NCI-H510A treated with DMSO at 0.1 percent for 48 hours (cell line): ENCODE data around the gene C20orf202.

Experiments used
- DNase-seq: peaks from one replicate; lab custom pipeline; 2025; lab: John Stamatoyannopoulos, UW

Gene C20orf202

DNA sequence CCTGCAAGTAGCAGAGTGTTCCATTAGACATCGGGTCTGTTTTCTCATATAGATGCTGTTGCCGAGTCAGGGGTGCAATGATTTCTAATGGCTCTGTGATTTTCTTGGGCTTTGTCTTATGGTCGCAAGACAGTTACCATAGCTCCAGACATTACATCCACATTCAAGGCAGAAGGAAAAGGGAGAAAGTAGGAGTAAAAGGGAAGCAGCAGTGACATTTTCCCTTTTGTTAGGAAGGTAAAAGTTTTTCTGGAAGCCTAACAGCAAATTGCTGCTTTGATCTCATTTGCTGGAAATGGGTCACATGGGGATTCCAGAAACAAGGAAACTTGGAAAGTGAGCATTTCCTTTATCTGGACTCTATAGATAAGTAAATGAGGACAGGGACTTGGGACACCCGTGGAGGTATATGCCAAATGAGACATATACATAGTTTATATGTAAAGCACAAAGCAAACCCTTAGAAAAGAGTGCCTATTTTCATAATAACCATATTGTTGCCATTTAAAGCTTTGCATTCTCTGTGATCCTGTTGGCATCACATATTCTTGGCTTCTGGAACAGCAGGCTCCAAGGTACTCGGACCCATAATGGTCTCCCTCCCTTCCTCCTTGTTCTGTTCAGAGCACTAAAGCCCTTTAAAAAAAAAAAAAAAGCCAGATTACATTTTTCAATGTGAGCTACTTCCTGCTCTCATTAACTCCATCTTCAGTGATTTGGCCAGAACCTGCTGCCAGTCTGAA is at the start of gene C20orf202:
Gene C20orf202, plus strand, starts transcription at position 693 of the 743 bp plus-strand sequence. CDS start 132 bp downstream, outside the sequence.
- no peak for DNase-seq

DNA sequence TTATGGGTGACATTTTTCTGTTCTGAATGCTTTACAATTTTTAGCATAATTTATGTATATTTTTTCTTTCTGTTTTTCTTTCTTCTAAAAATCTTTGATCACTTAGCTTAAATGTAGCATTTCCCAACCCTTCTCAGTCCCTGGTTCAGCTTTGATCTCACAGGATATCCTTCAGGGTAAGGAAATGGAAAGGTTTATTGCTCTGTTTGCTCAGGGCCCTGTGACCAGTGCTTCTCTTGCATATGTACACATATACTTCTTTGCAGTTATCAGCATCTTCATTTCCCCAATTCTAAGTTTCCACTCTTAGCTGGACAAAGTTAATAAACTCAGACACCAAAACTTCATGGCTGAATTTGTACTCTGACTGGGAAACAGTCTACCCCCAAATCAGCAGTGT is 49.0 kb upstream of the C20orf202 start:
- no peak for DNase-seq

DNA sequence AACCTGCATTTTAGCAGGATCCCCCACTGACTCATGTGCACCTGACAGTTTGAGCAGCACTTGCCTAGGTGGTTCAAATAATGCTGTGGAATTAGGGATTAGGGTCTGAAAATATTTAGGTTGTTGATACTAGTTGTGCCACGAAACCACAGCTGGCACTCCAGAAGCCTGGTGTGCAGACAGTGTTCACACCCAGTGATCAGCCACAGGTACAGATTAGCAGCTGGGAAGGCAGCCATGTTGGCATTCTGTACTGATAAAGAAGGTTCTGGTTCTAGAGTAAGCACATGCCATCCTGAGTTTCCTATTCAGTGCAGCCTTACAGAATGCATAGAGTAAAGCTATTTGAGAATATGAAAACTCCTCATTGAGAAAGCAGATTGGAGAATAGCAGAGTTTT is 48.6 kb upstream of the C20orf202 start:
- no peak for DNase-seq

DNA sequence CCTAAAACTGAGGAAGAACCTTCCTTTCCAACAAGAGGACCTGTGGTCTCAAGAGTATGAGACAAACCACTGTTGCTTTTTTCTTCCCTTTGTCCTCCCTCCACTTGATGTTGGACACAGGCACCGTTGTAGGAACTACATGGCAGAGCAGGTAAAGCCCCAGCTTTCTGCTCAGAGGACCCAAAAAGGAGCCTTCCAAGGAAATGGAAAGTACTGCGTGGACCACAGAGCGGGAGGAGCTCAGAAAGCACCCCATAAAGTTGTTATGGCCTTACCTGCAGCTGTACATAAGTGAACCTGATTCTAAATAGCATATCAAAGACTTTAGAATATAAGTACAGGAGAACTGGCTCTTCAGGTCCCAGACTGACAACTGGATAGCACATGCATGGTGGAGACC is 47.9 kb upstream of the C20orf202 start:
- DNase-seq = no peak

DNA sequence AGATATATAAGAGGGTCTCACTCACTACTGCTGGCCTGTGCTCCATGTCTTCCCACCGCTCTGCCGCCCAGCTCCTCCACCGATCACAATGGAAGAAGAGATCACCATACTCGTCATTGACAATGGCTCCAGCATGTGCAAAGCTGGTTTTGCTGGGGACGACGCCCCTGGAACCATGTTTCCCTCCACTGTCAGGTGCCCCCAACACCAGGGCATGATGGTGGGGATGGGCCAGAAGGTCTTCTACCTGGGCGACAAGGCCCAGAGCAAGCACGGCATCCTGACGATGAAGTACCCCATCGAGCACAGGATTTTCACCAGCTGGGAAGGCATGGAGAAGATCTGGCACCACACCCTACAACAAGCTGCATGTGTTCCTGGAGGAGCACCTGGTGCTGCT is 42.8 kb upstream of the C20orf202 start:
- DNase-seq = no peak

DNA sequence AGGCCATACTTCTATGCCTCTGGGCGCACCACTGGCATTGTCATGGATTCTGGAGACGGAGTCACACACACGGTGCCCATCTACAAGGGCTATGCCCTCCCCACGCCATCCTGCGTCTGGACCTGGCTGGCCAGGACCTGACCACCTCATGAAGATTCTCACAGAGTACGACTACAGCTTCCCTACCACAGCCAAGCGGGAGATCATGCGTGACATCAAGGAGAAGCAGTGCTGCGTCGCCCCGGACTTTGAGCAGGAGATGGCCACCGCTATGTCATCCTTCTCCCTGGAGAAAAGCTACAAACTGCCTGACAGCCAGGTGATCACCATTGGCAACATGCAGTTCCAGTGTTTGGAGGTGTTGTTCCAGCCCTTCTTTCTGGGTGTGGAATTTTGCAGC is 42.3 kb upstream of the C20orf202 start:
- DNase-seq = no peak

DNA sequence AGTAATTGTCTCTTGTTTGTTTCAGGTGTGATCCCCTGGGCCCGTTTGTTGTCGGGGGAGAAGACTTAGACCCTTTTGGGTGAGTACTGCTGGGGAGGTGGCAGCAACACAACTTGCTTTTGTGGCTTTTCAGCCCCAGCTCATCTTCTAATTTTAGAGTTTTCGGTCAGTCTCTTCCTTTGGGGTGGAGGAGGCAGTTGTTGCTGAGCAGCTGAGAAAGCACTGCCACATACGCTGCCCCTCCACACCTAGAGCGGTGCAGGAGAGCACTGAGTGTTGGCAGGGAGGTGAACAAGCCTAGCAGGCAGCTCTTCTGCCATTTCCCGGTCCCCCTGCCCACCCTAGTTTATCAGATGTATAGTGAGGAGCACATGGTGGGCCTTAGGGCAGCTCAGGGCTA is 40.1 kb upstream of the C20orf202 start:
- DNase-seq = no peak

DNA sequence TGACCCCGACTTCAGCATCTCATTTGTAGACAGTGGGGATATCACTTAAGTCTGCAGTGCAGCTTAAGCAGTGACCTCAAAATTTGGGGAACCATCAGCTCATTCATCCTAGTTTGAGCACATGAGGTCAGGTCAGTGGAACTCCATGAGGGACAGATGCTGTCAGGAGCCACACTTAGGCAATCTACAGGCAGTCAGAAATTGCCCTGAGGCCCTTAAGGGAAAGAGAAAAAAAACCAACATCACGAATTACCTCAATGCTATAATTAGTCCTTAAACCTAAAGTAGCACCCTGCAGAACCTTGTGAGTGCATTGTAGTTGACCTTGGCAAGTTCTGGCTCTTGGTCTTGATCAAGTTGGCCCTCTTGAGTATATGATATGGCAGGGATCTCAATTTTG is 39.6 kb upstream of the C20orf202 start:
- DNase-seq = no peak

DNA sequence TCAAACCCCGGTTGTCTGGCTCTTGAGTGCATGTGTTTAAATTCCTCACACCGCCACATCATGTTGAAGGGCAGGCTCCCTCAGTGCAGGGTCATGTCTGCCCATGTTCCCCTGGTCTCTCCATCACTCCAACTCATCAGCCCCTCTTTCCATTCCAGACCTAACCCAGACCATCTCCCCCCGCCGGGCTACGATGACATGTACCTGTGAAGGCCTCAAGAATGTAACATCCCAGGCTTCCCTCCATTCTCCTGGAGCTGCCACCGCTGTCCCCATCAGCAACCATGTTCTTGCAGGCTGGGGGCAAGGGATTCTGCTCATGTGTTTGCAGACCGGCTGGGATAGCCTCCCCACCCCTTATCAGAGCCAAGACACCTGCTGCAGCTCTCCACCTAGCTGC is 38.4 kb upstream of the C20orf202 start:
- DNase-seq = no peak

DNA sequence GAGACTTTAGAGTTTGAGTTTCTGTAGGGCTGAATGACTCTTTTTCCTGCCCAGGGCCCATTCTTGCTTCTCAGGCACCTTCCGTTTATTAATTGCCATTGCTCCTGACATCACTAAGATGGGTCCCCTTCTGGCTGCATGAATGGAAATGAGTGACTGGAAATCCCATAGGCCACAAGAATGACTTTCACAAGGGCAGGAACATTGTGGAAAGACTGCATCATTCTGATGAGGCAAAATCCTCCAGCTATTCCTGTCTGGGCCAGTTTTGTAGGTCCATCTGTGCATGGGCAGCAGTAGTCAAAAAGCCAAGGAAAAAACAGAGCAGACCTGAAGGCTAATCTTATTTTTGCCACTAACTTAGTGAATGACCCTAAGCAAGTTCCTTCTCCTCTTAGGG is 37.7 kb upstream of the C20orf202 start:
- no peak for DNase-seq

DNA sequence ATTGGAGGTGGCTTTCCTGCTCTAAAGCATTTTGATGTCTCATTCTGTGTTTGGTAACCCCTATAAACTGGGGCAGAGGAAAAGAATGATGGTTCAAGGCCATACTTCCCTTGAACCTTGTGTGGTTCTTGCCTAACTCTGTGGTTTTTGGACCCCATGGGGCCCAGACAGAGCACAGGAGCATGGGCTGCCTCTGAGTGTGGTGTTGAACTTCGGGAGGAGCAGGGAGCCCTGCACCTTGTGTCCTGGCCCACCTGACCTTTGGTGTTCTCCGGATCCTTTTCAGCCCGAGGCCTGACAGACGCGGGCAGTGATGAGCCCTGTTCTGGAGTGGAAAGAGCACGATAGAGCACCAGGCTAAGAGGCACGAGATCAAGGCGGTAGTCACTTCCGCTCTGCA is 37.3 kb upstream of the C20orf202 start:
- no peak for DNase-seq

DNA sequence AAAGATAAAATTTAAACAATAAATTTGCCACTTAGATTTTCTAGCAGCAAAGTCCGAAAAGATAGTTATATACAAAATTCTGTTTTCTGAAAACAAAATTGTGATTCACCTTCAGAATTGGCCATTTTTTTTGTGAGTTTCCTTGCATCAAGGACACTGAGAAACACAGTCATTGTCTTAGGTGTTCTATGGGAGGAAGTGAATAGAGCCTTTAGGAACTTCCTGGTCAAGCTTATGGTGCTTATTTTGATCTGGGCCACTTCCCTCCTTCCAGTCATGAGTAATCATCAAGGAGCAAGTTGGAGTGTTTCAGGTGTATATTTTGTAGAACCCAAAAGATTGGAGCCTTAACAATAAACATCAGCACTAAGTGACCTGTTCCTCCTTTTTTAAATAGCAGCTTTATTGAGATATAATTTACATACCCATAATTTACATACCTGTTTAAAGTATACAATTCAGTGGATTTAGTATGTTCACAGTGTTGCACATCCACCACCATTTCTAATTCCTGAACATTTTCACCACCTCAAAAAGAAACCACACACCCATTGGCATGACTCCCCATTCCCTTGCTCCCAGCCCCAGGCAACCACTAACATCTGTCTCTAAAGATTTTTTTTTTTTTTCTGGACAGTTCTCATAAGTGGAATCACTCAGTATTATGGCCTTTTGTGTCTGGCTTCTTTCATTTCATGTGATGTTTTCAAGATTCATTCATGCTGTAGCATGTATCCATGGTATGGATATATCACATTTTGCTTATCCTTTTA is 36.1 kb upstream of the C20orf202 start:
- DNase-seq = no peak

DNA sequence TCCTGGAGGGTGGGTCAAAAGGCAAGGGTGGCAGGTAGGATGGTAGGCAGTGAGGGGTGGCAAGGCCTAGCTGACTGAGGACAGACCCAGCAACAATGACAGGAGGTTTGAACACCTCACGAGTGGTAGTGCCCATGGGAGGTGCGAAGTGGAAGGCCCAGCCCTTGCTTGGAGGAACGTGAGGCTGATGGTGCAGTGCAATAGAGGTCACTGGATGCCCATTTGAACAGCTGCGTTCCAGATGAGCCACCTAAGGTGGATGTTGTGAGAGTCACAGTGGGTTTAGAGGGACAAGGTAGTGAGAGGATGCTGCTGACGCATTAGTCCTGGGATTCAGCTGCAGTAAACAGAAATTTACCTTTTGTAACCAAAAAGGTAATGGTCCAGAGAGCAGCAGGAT is 34.0 kb upstream of the C20orf202 start:
- DNase-seq = no peak

DNA sequence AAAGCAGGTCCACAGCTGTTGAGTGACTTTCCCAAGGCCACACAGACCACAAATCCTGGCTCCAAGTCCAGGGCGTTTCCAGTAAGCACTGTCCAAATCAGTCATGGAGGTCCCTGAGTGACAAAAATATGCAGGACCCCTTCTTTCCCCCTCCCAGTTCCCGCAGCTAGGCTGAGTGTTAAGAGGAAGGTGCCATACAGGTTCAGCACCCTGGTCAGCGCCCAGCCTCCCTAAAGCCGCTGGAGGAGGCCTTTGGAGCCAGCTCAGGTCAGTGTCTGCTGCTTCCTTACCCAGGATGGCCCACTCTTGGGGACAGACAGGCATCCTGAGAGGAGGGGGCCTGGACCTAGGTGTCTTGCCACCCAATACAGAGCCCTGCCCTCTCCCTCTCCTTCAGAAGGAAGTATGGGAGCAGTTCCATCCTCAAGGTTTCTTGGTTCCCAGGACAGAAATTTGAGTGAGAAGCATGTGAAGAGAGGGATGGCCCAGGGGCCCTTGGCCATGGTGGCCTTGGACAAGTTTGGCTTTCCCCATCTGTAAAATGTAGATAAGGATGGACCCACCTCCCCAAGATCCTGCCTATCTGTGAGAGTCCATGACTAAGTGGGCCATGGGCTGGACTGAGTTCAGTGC is 31.7 kb upstream of the C20orf202 start:
- no peak for DNase-seq

DNA sequence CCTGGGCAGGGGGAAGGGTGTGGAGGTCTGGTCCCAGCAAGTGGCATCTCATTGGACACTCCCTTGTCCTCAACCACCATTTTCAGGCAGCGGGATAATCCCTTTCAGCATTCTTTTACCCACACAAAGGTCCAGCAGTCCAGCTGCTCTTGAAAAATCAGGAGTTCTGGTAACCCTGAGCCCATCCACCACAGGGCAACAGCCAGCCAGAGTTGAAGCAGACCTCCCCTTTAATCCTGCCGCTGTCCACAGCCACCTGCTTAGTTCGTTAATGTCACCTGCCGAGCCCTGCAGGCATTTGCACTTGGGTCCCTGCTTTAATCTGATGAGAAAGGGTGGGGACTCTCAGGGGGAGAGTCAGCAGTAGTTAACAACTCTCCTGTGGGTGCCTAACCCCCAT is 29.6 kb upstream of the C20orf202 start:
- DNase-seq = no peak

DNA sequence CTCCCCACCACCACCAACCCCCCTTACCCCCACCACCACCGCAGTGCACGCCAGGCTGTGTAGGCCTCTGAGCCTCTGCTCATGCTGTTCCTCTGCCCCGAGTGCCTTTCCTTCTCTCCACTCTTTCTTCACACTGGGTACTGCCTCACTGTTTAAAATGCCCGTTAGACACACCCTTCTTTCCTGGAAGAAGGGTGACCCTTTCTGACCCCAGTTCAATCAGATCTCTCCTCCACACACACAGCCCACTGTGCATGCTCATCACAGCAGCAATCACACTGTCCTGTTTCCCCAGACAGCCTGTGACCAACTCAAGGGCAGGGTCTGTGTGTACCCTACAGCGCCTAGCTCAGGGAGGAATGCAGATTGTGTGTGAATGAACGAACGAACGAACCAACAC is 28.5 kb upstream of the C20orf202 start:
- DNase-seq = no peak

DNA sequence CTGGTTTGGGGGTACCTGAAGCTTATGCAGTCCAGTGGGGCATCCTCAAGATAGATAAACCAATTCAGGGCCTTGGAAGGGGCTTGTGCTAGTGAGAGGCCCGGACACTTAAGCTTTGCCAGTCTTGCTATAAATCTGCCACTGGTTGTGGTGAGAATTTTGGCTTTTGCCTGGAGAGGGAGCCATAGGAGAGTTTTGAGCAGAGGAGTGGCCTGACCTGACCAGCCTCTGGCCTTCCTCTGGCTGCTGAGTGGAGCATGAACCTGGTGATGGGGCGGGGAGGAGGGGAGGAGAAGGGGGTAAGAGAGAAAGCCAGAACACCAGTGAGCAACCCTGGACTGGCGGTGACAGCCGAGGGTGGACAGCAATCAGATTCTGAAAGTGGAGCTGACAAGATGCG is 25.6 kb upstream of the C20orf202 start:
- DNase-seq = no peak

DNA sequence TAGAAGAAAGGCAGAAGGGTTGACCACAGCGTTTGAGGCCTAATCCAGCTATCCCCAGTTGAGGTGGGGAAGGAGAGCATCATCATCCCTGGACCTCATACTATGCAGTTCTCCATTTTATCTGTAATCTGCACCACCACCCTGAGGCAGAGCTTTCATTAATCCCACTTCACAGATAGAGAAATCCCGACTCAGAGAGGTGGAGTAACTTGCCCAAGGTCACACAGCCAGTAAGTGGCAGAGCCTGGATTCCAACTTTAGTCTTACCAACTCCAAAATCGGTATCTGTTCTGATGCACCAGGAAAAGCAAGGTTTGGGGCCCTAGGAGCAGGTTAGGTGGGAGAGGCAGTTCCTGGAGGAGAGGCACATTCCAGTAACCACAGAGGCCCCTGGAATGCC is 25.2 kb upstream of the C20orf202 start:
- no peak for DNase-seq

DNA sequence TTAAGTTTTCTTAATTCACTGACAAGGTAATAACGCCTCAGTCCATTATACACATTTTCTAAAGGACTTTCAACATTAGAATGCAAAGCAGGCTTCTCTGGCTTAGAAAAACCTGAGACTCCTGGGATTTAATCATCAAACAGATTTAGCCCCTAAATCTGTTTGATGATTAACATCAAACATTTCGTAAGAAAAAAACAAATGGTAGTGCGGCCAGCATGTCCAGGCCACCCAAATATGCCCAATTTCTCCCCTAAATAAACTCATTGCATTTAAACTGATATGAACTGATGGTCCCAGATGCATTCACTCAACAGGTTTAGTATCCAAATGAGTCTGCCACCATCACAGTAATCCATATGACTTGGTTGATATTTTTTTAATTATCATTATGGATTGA is 24.6 kb upstream of the C20orf202 start:
- no peak for DNase-seq

DNA sequence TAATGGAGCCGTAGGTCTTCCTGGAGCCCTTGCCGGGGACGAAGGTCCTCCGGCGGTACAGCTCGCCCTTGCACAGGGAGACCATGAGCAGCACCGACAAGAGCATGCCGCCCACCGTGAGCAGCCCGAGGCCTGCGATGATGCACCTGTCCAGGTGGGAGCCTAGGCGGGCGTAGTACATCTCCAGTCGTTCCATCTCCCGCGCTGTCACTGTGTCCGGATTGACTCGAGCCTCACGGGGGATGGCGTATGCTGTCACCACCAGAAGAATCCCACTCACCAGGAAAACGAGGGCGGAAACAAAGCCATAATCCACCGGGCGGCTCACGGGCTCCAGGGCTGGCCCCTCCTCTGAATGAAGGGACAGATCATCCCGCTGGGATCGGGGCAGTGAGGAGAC is 22.3 kb upstream of the C20orf202 start:
- DNase-seq = no peak

DNA sequence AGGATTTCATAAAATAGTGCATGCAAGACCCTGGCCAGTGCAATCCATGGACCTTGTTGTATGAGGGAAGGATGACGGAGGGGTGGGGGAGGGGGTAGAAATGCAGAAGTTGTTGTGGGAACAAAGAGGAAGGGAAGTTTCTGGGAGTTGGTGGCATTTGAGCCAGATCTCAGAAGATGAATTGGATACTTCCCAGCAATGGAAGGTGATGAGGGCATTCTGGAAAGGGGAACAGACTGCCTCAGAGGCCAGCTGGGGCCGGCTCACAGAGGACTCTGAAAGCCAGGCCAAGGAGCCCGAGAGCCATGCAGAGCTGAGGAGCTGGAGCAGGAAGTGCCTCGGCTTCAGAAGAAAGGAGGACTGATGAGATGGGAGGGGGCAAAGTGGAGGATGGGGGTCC is 21.1 kb upstream of the C20orf202 start:
- DNase-seq = no peak

DNA sequence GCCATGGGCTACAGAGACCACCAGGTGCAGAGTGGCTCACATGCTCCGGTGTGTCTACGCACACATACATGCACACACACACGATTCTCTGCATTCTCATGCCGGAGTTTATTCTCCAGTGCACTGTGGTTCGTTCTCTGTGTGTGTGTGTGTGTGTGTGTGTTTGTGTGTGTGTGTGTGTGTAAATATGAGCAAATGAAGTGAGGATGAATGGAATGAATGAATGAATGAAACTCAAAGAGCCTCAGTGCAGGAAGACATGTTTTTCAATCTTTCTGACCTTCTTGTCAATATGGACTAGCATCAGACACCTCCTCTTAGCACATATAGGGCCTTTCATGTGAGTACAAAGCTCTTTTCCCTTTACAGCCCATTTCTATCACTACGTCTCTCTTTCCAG is 20.1 kb upstream of the C20orf202 start:
- DNase-seq = no peak

DNA sequence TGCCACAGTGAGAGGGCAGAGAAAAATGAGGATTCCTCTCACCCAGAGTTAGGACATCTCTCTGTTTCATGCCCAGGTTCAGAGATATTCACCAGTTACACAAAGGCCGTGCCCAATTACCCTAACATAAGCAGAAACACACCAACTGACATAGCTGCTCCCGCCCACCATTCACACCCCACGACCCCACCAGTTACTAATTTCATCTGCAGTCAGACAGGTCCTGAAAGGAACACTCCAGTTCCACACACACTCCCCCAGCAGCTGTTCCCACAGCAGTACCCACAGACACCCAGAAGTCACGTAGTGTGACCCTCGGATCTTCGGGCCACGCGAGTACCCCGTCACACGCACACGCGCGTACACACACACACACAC is 19.0 kb upstream of the C20orf202 start:
- no peak for DNase-seq
